OCI-M1 (cell line): Measurements from ENCODE around the gene DNAH11.
"Not testable (repeated sequence)": the region's sequence is repeated elsewhere in the genome, so short reads cannot be mapped to it uniquely, and the experiment has no call there.

Experiments
- DNase-seq: peaks from one replicate; lab custom pipeline; 2025; lab: John Stamatoyannopoulos, UW

The DNAH11 gene, protein sequence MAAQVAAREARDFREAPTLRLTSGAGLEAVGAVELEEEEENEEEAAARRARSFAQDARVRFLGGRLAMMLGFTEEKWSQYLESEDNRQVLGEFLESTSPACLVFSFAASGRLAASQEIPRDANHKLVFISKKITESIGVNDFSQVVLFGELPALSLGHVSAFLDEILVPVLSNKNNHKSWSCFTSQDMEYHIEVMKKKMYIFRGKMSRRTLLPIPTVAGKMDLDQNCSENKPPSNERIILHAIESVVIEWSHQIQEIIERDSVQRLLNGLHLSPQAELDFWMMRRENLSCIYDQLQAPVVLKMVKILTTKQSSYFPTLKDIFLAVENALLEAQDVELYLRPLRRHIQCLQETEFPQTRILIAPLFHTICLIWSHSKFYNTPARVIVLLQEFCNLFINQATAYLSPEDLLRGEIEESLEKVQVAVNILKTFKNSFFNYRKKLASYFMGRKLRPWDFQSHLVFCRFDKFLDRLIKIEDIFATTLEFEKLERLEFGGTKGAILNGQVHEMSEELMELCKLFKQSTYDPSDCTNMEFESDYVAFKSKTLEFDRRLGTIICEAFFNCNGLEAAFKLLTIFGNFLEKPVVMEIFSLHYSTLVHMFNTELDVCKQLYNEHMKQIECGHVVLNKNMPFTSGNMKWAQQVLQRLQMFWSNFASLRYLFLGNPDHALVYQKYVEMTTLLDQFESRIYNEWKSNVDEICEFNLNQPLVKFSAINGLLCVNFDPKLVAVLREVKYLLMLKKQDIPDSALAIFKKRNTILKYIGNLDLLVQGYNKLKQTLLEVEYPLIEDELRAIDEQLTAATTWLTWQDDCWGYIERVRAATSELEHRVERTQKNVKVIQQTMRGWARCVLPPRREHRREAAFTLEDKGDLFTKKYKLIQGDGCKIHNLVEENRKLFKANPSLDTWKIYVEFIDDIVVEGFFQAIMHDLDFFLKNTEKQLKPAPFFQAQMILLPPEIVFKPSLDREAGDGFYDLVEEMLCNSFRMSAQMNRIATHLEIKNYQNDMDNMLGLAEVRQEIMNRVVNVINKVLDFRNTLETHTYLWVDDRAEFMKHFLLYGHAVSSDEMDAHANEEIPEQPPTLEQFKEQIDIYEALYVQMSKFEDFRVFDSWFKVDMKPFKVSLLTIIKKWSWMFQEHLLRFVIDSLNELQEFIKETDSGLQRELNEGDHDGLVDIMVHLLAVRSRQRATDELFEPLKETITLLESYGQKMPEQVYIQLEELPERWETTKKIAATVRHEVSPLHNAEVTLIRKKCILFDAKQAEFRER (N-terminal part only)

DNA sequence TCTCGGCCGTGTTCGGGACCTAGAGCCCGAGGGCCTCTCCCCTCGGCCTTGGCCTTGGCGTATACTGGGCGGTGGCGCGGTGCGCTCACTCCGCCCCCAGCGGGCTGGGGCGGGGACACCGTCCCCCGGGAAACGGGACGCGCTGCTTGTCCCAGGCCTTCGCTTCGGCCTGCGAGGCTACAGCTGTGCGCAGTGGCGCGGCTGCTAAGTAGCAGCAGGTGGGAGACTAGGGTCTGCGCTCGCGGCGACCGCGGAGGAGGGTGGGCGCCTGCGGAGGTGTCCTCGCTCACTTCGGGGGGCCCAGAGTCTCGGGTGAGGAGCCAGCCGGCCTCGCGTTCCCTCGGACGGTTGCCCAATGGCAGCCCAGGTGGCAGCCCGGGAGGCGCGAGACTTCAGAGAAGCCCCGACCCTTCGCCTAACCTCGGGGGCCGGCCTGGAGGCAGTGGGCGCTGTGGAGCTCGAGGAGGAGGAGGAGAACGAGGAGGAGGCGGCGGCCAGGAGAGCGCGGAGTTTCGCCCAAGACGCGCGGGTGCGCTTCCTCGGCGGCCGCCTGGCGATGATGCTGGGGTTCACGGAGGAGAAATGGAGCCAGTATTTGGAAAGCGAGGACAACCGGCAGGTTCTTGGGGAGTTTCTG lies at the start of gene DNAH11:
TSS of gene DNAH11 (plus strand) at position 149 of the 637 bp plus-strand sequence. CDS start at position 356, 207 bp downstream.
- no peak for DNase-seq

DNA sequence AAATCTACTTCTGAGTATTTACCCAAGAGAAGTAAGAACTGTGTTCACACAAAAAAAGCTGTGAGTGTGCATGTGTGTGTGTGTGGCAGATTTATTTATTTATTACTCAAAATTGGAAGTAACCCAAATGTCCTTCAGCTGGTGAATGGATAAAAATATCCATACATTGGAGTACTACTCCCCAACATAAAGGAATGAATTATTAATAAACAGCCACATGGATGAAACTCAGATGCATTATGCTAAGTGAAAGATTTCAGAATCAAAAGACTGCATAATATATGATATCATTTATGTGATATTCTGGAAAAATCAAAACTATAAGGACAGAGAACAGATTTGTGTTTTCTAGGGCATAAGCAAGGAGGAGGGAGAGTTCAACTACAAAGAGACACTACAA lies 47.1 kb upstream of the DNAH11 start:
- no peak for DNase-seq

DNA sequence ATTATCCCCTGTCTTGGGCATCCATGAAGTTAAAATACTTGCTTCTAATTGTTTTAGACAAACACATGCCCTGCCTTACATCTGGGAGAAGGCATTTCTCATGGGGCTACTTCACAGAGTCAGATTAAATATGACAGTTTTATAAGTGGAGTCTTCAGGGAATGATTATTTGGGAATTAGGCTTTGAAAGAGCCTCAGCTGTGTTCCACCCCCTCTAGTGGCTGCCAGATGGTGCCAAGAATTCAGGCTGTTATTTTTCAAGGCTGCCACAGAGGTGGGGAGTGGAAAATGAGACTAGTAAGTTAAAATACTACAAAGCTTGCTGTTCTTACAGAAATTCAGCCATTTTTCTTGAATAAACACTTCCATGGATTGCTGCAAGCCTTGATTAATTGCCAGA lies 45.8 kb upstream of the DNAH11 start:
- no peak for DNase-seq

DNA sequence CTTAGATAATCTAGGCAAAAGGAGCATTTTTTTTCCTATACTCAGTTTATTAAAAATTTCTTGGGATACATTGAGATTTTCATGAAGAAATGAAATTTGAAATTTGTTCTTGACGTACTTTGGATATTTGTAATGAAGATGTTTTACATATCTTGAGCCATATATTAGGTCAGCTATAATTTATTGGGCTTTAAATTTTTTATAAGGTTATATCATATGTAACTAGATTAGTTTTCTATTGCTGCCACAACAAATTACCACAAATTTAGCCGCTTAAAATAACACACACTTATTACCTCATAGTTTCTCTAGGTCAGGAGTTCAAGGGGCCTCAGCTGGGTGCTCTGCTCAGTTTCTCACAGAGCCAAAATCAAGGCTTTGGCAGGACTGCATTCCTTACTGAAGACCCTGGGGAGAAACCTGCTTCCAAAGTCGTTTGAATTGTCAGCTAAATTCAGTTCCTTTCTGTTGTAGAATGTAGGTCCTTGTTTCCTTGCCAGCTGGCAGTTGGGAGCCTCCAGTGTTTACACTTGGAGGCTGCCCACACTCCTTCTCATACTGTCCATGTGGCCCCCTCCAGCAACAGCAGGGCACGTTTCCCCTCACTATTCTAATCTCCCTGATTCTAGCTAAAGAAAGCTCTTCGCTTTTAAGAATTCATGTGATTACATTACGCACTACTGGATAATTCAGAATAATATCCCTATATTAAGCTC lies 42.6 kb upstream of the DNAH11 start:
- no peak for DNase-seq

DNA sequence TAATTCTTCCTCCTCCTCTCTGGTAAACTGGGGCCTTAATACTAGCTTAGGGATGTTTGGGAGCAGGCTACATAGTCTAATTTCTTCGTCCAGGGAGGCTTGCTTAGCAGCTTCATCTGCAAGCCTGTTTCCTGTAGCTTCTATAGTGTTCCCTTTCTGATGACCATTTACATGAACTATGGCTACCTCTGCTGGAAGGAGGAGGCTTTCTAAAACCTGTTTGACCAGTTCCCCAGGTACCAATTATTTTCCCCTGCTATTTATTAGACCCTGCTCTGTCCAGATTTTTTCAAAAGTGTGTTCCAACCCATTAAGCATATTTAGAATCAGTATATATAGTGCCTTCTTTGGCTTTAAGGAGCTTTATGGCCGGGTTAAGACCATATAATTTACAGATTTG lies 38.8 kb upstream of the DNAH11 start:
- DNase-seq, result no peak

DNA sequence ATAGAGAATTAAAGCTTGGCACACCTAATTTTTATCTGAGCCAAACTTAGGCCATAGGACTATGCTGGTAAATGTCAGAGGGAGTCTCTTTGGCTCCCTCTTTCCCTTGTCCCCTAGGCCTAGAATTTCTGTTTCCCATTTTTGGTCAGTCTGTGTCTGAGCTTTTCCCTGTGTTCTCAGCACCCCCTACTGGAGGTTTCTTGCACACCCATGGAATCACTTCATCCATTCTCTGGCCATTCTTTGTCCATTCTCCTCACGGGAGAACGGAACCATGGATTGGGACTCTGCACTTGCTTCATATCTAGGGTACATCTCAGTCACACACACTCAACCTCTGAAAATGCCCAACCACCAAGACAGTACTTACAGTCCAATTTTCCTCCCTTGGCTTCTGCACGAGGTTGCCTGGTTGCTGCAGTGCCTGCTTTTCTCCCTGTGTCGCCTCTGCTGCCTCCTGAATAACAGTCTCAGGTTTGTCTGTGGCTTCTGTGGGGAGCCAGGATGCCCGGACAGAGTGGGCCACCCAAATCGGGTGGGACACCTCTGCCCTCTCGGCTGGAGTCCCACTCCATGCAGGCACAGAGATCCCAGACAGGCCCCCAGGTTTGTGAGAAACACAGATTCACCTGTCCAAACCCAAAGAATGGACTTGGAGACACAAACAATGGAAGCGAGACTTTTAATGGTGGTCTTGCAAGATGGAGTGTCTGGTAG lies 35.1 kb upstream of the DNAH11 start:
- peak; percentile 52 for DNase-seq

DNA sequence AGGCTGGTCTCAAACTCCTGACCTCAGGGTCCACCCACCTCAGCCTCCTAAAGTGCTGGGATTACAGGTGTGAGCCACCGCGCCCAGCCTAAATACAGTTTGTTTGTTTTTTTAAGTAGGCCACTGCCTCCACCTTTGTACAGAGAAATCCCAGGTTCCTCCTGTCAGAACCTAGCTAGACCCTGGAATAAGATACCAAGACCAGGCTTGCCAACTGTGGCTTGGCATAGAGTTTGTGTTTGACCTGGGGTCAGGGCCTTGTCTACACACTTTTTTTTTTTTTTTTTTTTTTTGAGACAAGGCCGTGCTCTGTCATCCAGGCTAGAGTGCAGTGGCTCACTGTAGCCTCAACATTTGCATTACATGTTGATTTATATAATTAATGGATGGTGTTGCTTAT lies 34.3 kb upstream of the DNAH11 start:
- DNase-seq, result no peak

DNA sequence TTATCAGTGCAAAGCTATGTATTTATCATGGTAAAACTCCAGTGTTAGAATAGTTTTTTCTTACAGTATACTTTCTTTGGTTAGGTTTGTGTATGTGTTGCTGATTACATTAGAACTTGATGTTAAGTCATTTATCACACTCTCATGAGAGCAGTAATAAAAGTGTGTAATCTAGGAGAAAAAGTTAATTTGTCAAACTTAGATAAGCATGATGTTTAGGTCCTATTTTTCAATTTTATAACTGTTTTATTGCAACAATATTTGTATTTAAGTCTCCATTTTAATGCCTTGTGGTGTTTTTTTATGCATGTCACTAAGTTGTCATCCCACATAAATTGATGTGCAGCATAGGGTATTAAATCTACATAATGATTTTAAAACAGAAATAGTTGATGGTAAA lies 28.8 kb upstream of the DNAH11 start:
- DNase-seq, result no peak

DNA sequence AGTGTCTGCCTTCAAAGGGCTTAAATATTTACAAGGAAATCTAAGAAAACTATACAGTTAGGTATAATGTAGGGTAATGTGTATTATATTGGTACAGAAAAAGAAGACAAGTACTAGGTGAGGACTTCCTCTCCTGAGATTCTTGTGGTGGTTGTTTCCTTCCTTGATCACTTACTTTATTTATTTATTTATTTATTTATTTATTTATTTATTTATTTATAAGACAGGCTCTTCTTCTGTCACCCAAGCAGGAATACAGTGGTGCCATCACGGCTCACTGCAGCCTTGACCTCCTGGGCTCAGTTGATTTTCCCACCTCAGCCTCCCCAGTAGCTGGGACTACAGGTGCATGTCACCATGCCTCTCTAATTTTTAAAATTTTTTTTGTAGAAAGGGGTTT lies 18.2 kb upstream of the DNAH11 start:
- DNase-seq, result no peak

DNA sequence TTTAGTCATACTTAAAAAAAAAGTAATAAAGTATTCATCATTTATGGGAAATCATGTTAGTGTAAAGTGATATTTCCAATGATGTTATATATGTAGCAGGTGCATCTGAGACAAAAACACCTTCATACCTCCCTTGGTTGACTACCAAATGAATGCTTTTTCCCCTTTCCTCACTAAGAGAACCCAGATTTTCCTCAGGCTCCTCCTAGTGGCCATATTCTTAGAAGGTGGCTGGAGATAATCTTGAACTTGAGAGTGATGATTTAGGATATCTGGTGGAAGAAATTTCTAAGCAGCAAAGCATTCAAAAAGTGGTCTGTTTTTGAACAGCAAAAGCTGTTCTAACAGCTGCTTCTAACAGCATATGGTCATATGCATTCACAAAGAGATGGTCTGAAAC lies 16.8 kb upstream of the DNAH11 start:
- DNase-seq, result peak; percentile 3

DNA sequence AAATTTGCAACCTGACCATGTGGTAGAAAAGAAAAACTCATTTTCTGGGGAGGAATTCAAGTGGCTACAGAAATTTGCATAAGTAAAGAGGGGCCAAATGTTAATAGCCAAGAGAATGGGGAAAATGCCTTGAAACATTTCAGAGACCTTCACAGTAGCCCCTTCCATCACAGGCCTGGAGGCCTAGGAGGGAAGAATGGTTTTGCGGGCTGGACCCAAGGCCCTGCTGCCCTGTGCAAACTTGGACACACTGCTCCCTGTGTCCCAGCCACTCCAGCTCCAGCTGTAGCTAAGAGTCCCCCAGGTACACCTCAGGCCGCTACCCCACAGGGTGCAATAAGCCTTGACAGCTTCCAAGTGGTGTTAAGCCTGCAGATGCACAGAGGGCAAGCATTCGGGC lies 16.4 kb upstream of the DNAH11 start:
- no peak for DNase-seq

DNA sequence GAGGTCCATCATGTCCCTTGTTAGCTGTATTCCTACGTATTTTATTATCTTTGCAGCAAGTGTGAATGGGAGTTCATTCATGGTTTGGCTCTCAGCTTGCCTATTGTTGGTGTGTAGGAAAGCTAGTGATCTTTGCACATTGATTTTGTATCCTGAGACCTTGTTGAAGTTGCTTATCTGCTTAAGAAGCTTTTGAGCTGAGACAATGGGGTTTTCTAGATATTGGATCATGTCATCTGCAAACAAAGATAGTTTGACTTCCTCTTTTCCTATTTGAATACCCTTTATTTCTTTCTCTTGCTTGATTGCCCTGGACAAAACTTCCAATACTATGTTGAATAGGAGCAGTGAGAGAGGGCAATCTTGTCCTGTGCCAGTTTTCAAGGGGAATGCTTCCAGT lies 10.4 kb upstream of the DNAH11 start:
- peak; percentile 66 for DNase-seq

DNA sequence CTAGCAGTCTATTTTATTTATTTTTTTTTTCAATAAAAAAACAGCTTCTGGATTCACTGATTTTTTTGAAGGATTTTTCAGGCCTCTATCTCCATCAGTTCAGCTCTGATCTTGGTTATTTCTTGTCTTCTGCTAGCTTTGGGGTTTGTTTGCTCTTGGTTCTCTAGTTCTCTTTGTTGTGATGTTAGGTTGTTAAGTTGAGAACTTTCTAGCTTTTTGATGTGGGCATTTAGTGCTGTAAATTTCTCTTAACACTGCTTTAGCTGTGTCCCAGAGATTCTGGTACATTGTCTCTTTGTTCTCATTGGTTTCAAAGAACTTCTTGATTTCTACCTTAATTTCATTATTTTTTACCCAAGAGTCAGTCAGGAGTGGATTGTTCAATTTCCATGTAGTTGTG lies 9.2 kb upstream of the DNAH11 start:
- DNase-seq, result not testable (repeated sequence)

DNA sequence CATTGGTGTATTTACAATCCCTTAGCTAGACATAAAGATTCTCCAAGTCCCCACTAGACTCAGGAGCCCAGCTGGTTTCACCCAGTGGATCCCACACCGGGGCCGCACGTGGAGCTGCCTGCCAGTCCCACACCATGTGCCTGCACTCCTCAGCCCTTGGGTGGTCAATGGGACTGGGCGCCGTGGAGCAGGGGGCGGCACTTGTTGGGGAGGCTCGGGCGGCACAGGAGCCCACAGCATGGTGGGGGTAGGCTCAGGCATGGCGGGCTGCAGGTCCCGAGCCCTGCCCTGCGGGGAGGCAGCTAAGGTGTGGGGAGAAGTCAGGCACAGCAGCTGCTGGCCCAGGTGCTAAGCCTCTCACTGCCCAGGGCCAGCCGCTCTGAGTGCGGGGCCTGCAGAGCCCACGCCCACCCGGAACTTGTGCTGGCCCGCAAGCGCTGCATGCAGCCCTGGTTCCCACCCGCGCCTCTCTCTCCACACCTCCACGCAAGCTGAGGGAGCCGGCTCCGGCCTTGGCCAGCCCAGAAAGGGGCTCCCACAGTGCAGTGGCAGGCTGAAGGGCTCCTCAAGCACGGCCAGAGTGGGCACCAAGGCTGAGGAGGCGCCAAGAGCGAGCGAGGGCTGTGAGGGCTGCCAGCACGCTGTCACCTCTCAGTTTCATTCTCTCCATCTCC lies 6.3 kb upstream of the DNAH11 start:
- not testable (repeated sequence) for DNase-seq

DNA sequence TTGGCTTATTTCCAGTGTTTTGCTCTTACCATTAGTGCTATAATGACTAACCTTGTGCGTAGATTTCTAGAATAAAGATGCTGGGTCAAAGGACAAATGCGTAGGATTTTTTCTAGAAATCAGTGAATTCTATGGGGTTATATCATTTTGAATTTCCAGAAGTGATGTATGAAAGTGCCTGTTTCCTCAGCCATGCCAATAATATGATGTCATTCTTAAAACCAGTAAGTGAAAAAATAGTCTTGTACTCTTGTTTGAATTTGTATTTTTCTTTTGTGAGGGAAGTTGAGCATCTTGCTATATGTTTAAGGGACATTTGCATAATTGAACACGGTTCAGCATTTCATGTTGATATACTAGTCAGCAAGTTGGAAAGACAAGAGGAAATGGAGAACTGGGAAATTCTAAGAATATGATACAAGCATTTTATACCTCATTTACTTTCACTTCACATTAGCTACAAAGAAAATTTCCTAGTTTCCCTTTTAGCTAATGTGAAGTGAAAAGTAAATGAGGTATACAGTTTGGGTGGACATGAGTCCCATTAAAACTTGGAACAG lies 3.8 kb upstream of the DNAH11 start:
- DNase-seq, result peak; percentile 21

DNA sequence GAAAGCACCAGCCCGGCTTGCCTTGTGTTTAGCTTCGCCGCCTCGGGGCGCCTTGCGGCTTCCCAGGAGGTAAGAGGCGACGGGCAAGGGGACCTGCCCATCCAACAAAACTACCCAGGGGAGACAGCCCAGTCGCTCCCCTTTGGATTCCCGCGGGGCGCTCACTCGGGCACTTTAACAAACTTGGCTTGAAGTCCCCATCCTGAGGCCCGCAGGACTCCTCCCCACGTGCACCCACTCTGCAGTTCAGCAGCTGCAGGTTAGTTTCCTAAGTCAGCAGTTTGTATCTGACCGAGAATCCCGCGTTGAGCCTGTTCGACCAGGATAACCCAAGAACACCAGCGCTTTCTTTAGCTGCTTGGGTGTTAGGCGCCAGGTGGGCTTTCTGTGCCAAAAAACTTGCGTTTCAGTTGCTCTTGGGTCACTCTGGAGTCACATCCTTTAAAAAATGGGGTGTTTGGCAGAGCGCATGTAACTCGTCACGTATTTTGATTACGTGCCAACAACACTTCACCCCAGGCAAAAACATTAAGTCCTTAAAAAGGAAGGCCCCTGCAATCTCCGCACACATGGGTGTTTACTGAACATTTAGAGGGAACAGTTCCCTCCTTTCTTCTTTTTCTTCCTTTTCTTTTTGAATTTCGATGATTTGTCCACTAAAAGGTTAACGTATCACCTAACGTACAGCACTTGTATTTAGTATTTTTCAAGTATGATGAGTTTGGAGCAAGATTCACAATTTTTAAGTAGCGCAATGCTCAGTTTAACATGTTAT lies 876 bp downstream of the DNAH11 start:
- DNase-seq, result no peak

DNA sequence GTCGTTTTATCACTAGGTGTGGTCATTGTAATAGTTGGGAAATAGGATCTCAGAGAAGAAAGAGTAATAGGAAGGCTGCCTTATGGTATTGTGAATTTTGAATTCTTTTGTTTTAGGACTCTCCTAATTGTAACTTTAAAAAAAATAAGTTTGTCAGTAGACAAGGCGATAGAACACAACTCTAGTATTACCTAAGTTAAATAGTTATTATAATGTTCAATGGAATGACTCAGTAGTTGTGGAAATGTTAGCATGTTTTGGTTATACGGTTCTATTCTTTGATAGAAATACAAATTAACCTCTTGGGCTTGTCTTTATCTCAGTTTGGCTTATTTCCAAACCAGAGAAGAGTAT lies 1.4 kb downstream of the DNAH11 start:
- DNase-seq, result no peak

DNA sequence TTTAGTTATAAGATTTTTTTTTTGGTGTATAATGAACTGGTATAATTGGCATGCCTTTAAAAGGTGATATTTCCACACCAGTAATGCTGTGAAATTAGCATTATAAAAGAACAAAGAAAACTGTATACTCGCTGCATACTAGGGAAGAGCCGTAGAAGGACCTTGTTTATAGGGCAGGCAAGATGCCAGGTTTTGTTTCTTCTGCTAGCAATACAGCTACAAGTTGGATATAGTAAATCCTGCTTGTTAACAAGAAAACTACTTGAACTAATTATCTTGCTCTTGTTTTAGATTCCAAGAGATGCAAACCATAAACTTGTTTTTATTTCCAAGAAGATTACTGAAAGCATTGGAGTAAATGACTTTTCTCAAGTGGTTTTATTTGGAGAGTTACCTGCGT lies 1.9 kb downstream of the DNAH11 start:
- no peak for DNase-seq

DNA sequence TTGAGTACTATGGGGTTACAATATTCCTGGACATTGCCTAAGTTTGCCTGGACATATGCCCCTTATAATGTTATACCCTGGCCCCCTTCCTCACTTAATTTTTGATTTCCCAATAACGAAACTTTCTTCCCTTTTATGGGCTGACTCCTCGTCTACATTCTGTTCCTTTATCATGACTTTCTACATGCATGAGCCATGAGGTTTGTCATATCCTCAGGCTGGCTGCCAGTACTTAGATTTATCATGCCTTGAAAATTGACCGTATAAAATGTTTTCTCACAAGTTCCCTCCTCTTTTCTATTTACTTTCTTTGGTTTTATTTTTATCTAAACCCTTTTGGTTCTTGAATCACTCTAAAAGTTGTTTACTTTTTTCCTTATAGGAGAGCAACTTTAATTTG lies 4.7 kb downstream of the DNAH11 start:
- peak; percentile 8 for DNase-seq
